K562 (cell line): ENCODE measurements around the gene USP7. TPM values are rescaled to one million over a fixed set of nuclear protein-coding genes. Genes with fewer than 3 reads are reported as not detected.
A peak's percentile ranks its signal among the peaks of the same experiment; 100 is the strongest.

Experiments
- CBX3 ChIP-seq, 2 experiments: IDR thresholded peaks; 1 replicate in 1 of 2; 2 replicates in 1 of 2; pipeline ENCODE4 v1.6.1; 2012; ENCODE audit warnings: inconsistent platforms in 2 of 2, low read length in 2 of 2, borderline replicate concordance in 1 of 2, control low read depth in 1 of 2
- EGR1 ChIP-seq: fragments of 450-650 bp; conservative IDR thresholded peaks from 2 replicates; pipeline ENCODE4 v1.6.1; 2017; ENCODE audit warnings: mild to moderate bottlenecking
- ESRRA ChIP-seq: fragments of 450-650 bp; IDR thresholded peaks from 2 replicates; pipeline ENCODE4 v1.6.1; 2014; ENCODE audit warnings: low read depth, mild to moderate bottlenecking, moderate library complexity, borderline replicate concordance
- MAZ ChIP-seq, 2 experiments: fragments of 450-650 bp in 1 of 2; sonication (generic) in 1 of 2; formaldehyde crosslinking; IDR thresholded peaks in 1 of 2; conservative IDR thresholded peaks in 1 of 2; 2 replicates each; pipeline versions ENCODE4 v1.4.0 to v1.5.0; 2020; ENCODE audit warnings: mild to moderate bottlenecking in 1 of 2, missing genetic modification reagents in 1 of 2
- ZC3H4 ChIP-seq: sonication (generic); formaldehyde crosslinking; IDR thresholded peaks from 2 replicates; pipeline ENCODE4 v1.9.0; 2021; ENCODE audit warnings: missing genetic modification reagents, borderline replicate concordance
- ZNF445 ChIP-seq: fragments of 250-450 bp; sonication (Bioruptor Pico); IDR thresholded peaks from 2 replicates; pipeline ENCODE4 v1.4.0; 2020; ENCODE audit warnings: low read depth, mild to moderate bottlenecking, moderate library complexity
- polyA plus RNA-seq, 8 experiments: library from polyadenylated mRNA; depleted of rRNA in 4 of 8; stranded (reverse) in 5 of 8; unstranded in 3 of 8; fragments of >200 nt; fragmentation: Nextera tagmentation in 2 of 8; fragmentation: Illumina TruSeq in 1 of 8; extraction: Ambion mirVana in 2 of 8; extraction: Trizol in 1 of 8; gene quantifications; 2 replicates each; pipeline versions ENCODE4 v1.2.1 to v1.2.3, GENCODE V29; 2011 to 2014; ENCODE audit warnings: inconsistent platforms in 1 of 8, missing spikeins in 1 of 8
- total RNA-seq, 7 experiments: library from RNA; depleted of rRNA in 6 of 7; stranded (reverse); fragments of >200 nt in 6 of 7; fragmentation: Illumina TruSeq in 2 of 7; extraction: Trizol in 2 of 7; gene quantifications; 2 replicates each; pipeline versions ENCODE4 v1.2.1 to v1.2.3, GENCODE V29; 2011 to 2021; ENCODE audit warnings: low replicate concordance in 1 of 7
- TF ChIP-seq, protein P1 (sequence below), 3 experiments: IDR thresholded peaks in 2 of 3; conservative IDR thresholded peaks in 1 of 3; 2 replicates each; pipeline ENCODE4 v1.5.1; 2011 to 2012; ENCODE audit warnings: low read length in 3 of 3, mild to moderate bottlenecking in 3 of 3, control low read depth in 2 of 3, improper control_type of control experiment in 1 of 3, inconsistent platforms in 1 of 3, low read depth in 1 of 3, mixed read lengths in 1 of 3, moderate library complexity in 1 of 3; ENCODE audit not compliant: insufficient read depth in 2 of 3
- TF ChIP-seq, protein P2 (sequence below): fragments of 450-650 bp; IDR thresholded peaks from 2 replicates; pipeline ENCODE4 v1.6.1; 2016; ENCODE audit warnings: antibody characterized with exemption
- TF ChIP-seq, protein P3 (sequence below): fragments of 200-800 bp; sonication (Bioruptor generic); IDR thresholded peaks from 2 replicates; pipeline ENCODE4 v1.6.1; 2017; ENCODE audit warnings: missing genetic modification characterization, missing compliant biosample characterization
- TF ChIP-seq, protein P4 (sequence below): fragments of 250-450 bp; sonication (Bioruptor Pico); IDR thresholded peaks from 2 replicates; pipeline ENCODE4 v1.8.0; 2021; ENCODE audit warnings: mild to moderate bottlenecking, moderate library complexity
- TF ChIP-seq, protein P5 (sequence below): fragments of 450-650 bp; formaldehyde crosslinking; IDR thresholded peaks from 2 replicates; pipeline ENCODE4 v1.4.0; 2020; ENCODE audit warnings: mild to moderate bottlenecking, moderate library complexity

USP7 gene
- total and polyA plus RNA-seq, 9 of the 15 experiments (the other 6 are each of a cell fraction or from before 2014, with no cell fraction given), result 17.1 to 145 (median 57.9) TPM

DNA sequence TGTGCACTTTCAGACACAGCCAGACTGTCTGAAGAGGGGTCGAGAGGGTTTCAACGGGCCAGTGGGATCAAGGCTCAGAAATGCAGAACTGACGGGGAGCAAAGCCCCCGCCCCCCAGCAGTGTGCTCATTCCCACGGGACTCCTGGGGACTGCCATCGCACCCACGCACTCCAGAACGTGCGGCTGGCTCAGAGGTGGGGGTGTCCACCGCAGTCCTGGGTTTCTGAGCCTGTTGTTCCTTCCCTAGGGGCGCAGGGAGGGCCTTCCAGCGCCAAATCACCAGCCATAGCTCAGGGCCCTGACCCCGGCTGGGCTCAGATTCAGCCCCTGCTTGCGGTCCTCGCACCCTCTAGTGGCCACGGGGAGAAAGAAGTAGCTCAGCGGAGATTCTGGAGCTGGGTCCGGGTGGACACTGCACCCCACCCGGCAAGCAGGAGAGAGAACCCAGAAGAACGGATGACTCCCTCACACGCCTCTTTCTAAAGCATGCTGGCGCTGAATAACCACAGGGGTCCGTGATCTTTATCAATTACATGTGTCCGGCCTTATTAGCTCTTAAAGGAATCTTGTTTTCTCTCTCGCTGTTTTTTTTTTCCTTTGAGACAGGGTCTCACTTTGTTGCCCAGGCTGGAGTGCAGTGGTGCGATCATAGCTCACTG, 45.0 kb upstream of the USP7 start (continued):
- TF ChIP-seq, protein P1, sequence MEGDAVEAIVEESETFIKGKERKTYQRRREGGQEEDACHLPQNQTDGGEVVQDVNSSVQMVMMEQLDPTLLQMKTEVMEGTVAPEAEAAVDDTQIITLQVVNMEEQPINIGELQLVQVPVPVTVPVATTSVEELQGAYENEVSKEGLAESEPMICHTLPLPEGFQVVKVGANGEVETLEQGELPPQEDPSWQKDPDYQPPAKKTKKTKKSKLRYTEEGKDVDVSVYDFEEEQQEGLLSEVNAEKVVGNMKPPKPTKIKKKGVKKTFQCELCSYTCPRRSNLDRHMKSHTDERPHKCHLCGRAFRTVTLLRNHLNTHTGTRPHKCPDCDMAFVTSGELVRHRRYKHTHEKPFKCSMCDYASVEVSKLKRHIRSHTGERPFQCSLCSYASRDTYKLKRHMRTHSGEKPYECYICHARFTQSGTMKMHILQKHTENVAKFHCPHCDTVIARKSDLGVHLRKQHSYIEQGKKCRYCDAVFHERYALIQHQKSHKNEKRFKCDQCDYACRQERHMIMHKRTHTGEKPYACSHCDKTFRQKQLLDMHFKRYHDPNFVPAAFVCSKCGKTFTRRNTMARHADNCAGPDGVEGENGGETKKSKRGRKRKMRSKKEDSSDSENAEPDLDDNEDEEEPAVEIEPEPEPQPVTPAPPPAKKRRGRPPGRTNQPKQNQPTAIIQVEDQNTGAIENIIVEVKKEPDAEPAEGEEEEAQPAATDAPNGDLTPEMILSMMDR (IDR thresholded peaks at IDR 0.05 in 2 of 3, conservative IDR thresholded peaks at IDR 0.05 in 1 of 3; ENCODE audit: insufficient read depth in 2 of 3, low read depth in 1 of 3, low read length in 3 of 3), result peak; percentile 89 to 95 (median 90)
- TF ChIP-seq, protein P2, sequence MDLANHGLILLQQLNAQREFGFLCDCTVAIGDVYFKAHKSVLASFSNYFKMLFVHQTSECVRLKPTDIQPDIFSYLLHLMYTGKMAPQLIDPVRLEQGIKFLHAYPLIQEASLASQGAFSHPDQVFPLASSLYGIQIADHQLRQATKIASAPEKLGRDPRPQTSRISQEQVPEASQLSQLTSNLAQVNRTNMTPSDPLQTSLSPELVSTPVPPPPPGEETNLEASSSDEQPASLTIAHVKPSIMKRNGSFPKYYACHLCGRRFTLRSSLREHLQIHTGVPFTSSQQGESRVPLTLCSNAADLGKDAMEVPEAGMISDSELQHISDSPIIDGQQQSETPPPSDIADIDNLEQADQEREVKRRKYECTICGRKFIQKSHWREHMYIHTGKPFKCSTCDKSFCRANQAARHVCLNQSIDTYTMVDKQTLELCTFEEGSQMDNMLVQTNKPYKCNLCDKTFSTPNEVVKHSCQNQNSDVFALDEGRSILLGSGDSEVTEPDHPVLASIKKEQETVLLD, result no peak
- TF ChIP-seq, protein P3, sequence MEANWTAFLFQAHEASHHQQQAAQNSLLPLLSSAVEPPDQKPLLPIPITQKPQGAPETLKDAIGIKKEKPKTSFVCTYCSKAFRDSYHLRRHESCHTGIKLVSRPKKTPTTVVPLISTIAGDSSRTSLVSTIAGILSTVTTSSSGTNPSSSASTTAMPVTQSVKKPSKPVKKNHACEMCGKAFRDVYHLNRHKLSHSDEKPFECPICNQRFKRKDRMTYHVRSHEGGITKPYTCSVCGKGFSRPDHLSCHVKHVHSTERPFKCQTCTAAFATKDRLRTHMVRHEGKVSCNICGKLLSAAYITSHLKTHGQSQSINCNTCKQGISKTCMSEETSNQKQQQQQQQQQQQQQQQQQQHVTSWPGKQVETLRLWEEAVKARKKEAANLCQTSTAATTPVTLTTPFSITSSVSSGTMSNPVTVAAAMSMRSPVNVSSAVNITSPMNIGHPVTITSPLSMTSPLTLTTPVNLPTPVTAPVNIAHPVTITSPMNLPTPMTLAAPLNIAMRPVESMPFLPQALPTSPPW (CRISPR knock-in tag), result peak; percentile 39; the same call in 1 of the 2 replicates
- TF ChIP-seq MAZ (CRISPR knock-in tag; conservative IDR thresholded peaks at IDR 0.05 in 1 of 2, IDR thresholded peaks at IDR 0.05 in 1 of 2) (peak in 1 of 2 experiments; percentile 81; a peak in 2 of 4 replicates), CBX3 (IDR thresholded peaks at IDR 0.05; ENCODE audit: borderline replicate concordance in 1 of 2, low read length in 2 of 2) (no peak), ZC3H4 (CRISPR knock-in tag) (no peak), ZNF445 (no peak), ESRRA (no peak), EGR1 (peak; percentile 48)
- TF ChIP-seq, protein P4, sequence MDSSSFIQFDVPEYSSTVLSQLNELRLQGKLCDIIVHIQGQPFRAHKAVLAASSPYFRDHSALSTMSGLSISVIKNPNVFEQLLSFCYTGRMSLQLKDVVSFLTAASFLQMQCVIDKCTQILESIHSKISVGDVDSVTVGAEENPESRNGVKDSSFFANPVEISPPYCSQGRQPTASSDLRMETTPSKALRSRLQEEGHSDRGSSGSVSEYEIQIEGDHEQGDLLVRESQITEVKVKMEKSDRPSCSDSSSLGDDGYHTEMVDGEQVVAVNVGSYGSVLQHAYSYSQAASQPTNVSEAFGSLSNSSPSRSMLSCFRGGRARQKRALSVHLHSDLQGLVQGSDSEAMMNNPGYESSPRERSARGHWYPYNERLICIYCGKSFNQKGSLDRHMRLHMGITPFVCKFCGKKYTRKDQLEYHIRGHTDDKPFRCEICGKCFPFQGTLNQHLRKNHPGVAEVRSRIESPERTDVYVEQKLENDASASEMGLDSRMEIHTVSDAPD (CRISPR knock-in tag), result no peak
- TF ChIP-seq, protein P5, sequence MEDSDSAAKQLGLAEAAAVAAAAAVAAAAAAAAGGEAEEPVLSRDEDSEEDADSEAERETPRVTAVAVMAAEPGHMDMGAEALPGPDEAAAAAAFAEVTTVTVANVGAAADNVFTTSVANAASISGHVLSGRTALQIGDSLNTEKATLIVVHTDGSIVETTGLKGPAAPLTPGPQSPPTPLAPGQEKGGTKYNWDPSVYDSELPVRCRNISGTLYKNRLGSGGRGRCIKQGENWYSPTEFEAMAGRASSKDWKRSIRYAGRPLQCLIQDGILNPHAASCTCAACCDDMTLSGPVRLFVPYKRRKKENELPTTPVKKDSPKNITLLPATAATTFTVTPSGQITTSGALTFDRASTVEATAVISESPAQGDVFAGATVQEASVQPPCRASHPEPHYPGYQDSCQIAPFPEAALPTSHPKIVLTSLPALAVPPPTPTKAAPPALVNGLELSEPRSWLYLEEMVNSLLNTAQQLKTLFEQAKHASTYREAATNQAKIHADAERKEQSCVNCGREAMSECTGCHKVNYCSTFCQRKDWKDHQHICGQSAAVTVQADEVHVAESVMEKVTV (CRISPR knock-in tag), result peak; percentile 33; the same call in 1 of the 2 replicates
